Loucy (cell line): Measurements from ENCODE around the gene ENOX1.

ENCODE experiments used
- H2AFZ ChIP-seq: fragments of 200-600 bp; sonication (generic); 2 replicates; pipeline ENCODE4 v1.6.0; 2016; ENCODE audit warnings: antibody characterized with exemption, mild to moderate bottlenecking, low read length, moderate library complexity
- H3F3A ChIP-seq: fragments of 200-600 bp; 2 replicates; pipeline ENCODE4 v1.6.0; 2016; ENCODE audit warnings: antibody characterized with exemption, low read depth, mild to moderate bottlenecking
- H3K27me3 ChIP-seq: fragments of 200-600 bp; sonication (generic); 2 replicates; pipeline ENCODE4 v1.6.1; 2014; ENCODE audit warnings: low read length, mild to moderate bottlenecking; ENCODE audit not compliant: insufficient read depth, poor library complexity, severe bottlenecking
- H3K36me3 ChIP-seq: fragments of 200-600 bp; sonication (generic); 2 replicates; pipeline ENCODE4 v1.6.1; 2016; ENCODE audit warnings: low read length; ENCODE audit not compliant: insufficient read depth
- H3K4me1 ChIP-seq: fragments of 200-600 bp; sonication (generic); 2 replicates; pipeline ENCODE4 v1.5.1; 2014; ENCODE audit warnings: low read length, mild to moderate bottlenecking; ENCODE audit not compliant: insufficient read depth, poor library complexity, severe bottlenecking
- H3K4me2 ChIP-seq: fragments of 200-600 bp; sonication (generic); 2 replicates; pipeline ENCODE4 v1.6.0; 2014; ENCODE audit warnings: antibody characterized with exemption, low read length, low read depth, mild to moderate bottlenecking; ENCODE audit not compliant: poor library complexity, severe bottlenecking
- H3K4me3 ChIP-seq: fragments of 200-600 bp; sonication (generic); 2 replicates; pipeline ENCODE4 v1.5.1; 2014; ENCODE audit warnings: low read length, mild to moderate bottlenecking, mixed read lengths; ENCODE audit not compliant: poor library complexity, severe bottlenecking
- H3K79me2 ChIP-seq: fragments of 200-600 bp; sonication (generic); 2 replicates; pipeline ENCODE4 v1.6.1; 2014; ENCODE audit warnings: low read length; ENCODE audit not compliant: insufficient read depth
- H3K9ac ChIP-seq: fragments of 200-600 bp; sonication (generic); 2 replicates; pipeline ENCODE4 v1.6.0; 2014; ENCODE audit warnings: mild to moderate bottlenecking, low read depth, low read length, moderate library complexity; ENCODE audit not compliant: poor library complexity, severe bottlenecking
- H3K9me2 ChIP-seq: fragments of 200-600 bp; sonication (generic); replicated peaks from 2 replicates; pipeline ENCODE4 v1.6.1; 2016; ENCODE audit warnings: low read depth, low read length, mixed read lengths
- H3K9me3 ChIP-seq: fragments of 200-600 bp; sonication (generic); 2 replicates; pipeline ENCODE4 v1.6.1; 2014; ENCODE audit warnings: mild to moderate bottlenecking, antibody characterized with exemption, low read length, low read depth; ENCODE audit not compliant: insufficient read depth
- H4K20me1 ChIP-seq: fragments of 200-600 bp; sonication (generic); 2 replicates; pipeline ENCODE4 v1.6.0; 2014; ENCODE audit warnings: antibody characterized with exemption, low read length, mild to moderate bottlenecking; ENCODE audit not compliant: insufficient read depth, poor library complexity, severe bottlenecking
- EZH2phosphoT487 ChIP-seq: fragments of 200-600 bp; IDR thresholded peaks from 2 replicates; pipeline ENCODE4 v1.6.1; 2018; ENCODE audit warnings: antibody characterized with exemption, mild to moderate bottlenecking, moderate library complexity, borderline replicate concordance
- TF ChIP-seq, protein P1 (sequence below): fragments of 200-600 bp; sonication (generic); conservative IDR thresholded peaks from 2 replicates; pipeline ENCODE4 v1.5.1; 2014; ENCODE audit warnings: mild to moderate bottlenecking, antibody characterized with exemption, low read length

ENOX1 gene

GRCh38 chr13:43757266-43757665 is 29.5 kb downstream of the ENOX1 start:
- H3F3A ChIP-seq, result no peaks in the 10 kb centered on the region
- no peak overlapping the region for H3K9ac ChIP-seq
- H2AFZ ChIP-seq, result no peak overlapping the region
- H3K4me3 ChIP-seq, result no peak overlapping the region
- H3K4me2 ChIP-seq, result no peak overlapping the region
- TF ChIP-seq, protein P1, sequence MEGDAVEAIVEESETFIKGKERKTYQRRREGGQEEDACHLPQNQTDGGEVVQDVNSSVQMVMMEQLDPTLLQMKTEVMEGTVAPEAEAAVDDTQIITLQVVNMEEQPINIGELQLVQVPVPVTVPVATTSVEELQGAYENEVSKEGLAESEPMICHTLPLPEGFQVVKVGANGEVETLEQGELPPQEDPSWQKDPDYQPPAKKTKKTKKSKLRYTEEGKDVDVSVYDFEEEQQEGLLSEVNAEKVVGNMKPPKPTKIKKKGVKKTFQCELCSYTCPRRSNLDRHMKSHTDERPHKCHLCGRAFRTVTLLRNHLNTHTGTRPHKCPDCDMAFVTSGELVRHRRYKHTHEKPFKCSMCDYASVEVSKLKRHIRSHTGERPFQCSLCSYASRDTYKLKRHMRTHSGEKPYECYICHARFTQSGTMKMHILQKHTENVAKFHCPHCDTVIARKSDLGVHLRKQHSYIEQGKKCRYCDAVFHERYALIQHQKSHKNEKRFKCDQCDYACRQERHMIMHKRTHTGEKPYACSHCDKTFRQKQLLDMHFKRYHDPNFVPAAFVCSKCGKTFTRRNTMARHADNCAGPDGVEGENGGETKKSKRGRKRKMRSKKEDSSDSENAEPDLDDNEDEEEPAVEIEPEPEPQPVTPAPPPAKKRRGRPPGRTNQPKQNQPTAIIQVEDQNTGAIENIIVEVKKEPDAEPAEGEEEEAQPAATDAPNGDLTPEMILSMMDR, result no peak
- TF ChIP-seq EZH2phosphoT487, result no peak
- H3K9me3 ChIP-seq, result no peaks in the 10 kb centered on the region
- no peaks in the 10 kb centered on the region for H3K36me3 ChIP-seq
- no peaks in the 10 kb centered on the region for H3K4me1 ChIP-seq
- H4K20me1 ChIP-seq, result no peaks in the 10 kb centered on the region
- no peaks in the 10 kb centered on the region for H3K27me3 ChIP-seq
- H3K9me2 ChIP-seq, result no peaks in the 10 kb centered on the region
- no peaks in the 10 kb centered on the region for H3K79me2 ChIP-seq

DNA sequence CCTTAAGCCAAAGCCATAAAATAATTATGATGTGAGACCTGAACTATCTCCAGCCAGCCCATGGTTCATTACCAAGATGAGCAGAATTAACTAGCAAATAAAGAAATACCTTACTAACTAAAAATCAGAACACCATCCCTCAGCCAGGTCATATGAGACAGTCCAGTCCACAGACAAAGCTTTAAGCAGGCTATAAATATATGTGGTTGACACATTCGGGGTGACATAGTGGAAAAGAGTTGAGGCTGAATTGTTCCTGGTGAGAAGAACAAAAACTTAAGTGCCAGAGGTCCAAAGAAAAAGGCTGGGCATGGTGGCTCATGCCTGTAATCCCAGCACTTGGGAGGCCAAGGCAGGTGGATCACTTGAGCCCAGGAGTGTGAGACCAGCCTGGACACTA is 30.9 kb downstream of the ENOX1 start:
- no peaks in the 10 kb centered on the region for H3K9me2 ChIP-seq
- no peak overlapping the region for H3K4me3 ChIP-seq
- H3K27me3 ChIP-seq, result no peaks in the 10 kb centered on the region
- H2AFZ ChIP-seq, result no peak overlapping the region
- H3K79me2 ChIP-seq, result no peaks in the 10 kb centered on the region
- no peaks in the 10 kb centered on the region for H3K4me1 ChIP-seq
- TF ChIP-seq, protein P1, result no peak
- TF ChIP-seq EZH2phosphoT487, result no peak
- no peaks in the 10 kb centered on the region for H4K20me1 ChIP-seq
- H3K9me3 ChIP-seq, result no peaks in the 10 kb centered on the region
- no peaks in the 10 kb centered on the region for H3F3A ChIP-seq
- H3K4me2 ChIP-seq, result no peak overlapping the region
- no peak overlapping the region for H3K9ac ChIP-seq
- H3K36me3 ChIP-seq, result no peaks in the 10 kb centered on the region

DNA sequence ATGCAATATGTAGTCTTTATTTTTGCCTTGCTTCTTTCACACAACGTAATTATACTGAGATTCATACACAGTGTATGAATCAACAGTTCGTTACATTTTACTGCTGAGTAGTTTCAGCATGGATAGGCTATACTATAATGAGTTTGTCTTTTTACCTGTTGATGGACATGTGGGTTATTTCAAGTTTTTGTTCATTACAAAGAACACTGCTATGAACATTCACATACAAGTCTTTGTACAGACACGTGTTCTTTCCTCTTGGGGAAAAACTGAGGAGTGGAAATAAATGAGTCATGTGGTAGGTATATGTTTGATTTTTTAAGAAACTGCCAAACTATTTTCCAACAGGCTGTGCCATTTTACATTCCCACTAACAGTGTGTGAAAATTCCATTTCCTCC is 35.1 kb downstream of the ENOX1 start:
- Histone ChIP-seq H3K4me1 (no peaks in the 10 kb centered on the region), H3F3A (no peaks in the 10 kb centered on the region), H3K4me3 (no peak overlapping the region), H3K9me3 (no peaks in the 10 kb centered on the region), H3K4me2 (no peak overlapping the region), H3K27me3 (no peaks in the 10 kb centered on the region), H3K9me2 (no peaks in the 10 kb centered on the region), H3K9ac (no peak overlapping the region), H3K79me2 (no peaks in the 10 kb centered on the region), H3K36me3 (no peaks in the 10 kb centered on the region), H2AFZ (no peak overlapping the region), H4K20me1 (no peaks in the 10 kb centered on the region)
- no peak for TF ChIP-seq EZH2phosphoT487
- TF ChIP-seq, protein P1, result no peak
